Upper lobe of left lung (tissue), 4 donors: ENCODE data around the gene TENM4.

ENCODE experiments used
- CTCF ChIP-seq, 6 experiments: fragments of 450-650 bp in 4 of 6; fragments of 200-600 bp in 2 of 6; sonication (generic) in 2 of 6; IDR thresholded peaks; one replicate each; pipeline ENCODE4 v1.5.1; 2016 to 2019; ENCODE audit warnings: antibody characterized with exemption in 6 of 6
- POLR2A ChIP-seq, 4 donors: fragments of 450-650 bp; IDR thresholded peaks; one replicate each; pipeline ENCODE4 v1.5.1; 2016 to 2017; ENCODE audit warnings: antibody characterized with exemption in 4 of 4, mild to moderate bottlenecking in 2 of 4
- POLR2AphosphoS5 ChIP-seq, 2 donors: sonication (generic); formaldehyde crosslinking; IDR thresholded peaks; one replicate each; pipeline ENCODE4 v1.5.1; 2017; ENCODE audit warnings: antibody characterized with exemption in 2 of 2

GRCh38 chr11:79456501-79456900 lies 15.7 kb upstream of the TENM4 start:
- TF ChIP-seq POLR2A (IDR thresholded peaks at IDR 0.05) (no peak), CTCF (IDR thresholded peaks at IDR 0.05) (no peak), POLR2AphosphoS5 (IDR thresholded peaks at IDR 0.05) (no peak)
